NK-92 (cell line): ENCODE measurements around the gene LLGL2.
"Not testable (repeated sequence)": the region's sequence is repeated elsewhere in the genome, so short reads cannot be mapped to it uniquely, and the experiment has no call there.

Source experiments
- DNase-seq: peaks from one replicate; lab custom pipeline; 2025; ENCODE audit not compliant: unreplicated experiment; lab: John Stamatoyannopoulos, UW

LLGL2 gene, protein sequence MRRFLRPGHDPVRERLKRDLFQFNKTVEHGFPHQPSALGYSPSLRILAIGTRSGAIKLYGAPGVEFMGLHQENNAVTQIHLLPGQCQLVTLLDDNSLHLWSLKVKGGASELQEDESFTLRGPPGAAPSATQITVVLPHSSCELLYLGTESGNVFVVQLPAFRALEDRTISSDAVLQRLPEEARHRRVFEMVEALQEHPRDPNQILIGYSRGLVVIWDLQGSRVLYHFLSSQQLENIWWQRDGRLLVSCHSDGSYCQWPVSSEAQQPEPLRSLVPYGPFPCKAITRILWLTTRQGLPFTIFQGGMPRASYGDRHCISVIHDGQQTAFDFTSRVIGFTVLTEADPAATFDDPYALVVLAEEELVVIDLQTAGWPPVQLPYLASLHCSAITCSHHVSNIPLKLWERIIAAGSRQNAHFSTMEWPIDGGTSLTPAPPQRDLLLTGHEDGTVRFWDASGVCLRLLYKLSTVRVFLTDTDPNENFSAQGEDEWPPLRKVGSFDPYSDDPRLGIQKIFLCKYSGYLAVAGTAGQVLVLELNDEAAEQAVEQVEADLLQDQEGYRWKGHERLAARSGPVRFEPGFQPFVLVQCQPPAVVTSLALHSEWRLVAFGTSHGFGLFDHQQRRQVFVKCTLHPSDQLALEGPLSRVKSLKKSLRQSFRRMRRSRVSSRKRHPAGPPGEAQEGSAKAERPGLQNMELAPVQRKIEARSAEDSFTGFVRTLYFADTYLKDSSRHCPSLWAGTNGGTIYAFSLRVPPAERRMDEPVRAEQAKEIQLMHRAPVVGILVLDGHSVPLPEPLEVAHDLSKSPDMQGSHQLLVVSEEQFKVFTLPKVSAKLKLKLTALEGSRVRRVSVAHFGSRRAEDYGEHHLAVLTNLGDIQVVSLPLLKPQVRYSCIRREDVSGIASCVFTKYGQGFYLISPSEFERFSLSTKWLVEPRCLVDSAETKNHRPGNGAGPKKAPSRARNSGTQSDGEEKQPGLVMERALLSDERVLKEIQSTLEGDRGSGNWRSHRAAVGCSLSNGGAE

DNA sequence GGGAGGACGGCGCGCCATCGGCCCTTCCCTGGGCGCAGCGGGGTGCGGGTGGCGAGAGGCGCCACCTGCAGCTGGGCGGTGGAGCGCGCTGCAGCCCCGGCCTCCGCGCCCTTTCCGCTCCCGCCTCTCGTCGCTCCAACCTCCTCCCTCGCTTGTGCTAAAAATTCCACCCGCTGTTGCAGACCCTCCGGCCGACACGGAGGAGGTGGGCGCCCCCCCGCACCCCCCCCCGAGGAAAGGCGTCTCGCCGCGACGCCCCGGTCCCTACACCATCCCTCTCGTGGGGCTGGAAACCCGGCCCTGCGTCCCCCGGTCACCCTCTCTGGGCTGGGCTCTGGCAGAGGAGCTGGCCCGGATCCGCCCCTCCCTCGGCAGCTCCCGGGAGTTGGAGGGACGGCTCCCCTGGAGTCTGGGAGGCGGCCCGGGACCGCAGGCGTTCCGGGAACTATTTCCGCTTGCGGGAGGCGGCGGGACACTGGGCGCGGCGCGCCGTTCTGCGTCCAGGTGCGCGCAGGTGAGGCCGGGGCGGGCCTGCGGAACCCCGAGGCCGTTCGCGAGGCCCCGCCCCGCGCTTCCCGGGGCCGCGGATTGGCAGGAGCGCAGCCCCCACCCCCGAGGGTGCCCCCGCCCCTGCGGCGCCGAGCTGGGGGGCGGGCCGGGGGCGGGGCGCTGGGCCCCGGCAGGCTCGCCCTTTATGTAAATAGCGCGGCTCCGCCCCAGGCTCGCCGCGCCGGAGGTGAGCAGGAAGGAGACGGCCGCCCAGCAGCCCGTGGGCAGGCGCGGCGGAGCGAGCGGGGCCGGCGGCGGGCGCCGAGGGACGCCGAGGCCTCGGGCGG lies at the start of gene LLGL2:
TSS of gene LLGL2 (plus strand) at position 728 of the 836 bp plus-strand sequence. CDS start 17,730 bp downstream, outside the sequence.
- DNase-seq = no peak

DNA sequence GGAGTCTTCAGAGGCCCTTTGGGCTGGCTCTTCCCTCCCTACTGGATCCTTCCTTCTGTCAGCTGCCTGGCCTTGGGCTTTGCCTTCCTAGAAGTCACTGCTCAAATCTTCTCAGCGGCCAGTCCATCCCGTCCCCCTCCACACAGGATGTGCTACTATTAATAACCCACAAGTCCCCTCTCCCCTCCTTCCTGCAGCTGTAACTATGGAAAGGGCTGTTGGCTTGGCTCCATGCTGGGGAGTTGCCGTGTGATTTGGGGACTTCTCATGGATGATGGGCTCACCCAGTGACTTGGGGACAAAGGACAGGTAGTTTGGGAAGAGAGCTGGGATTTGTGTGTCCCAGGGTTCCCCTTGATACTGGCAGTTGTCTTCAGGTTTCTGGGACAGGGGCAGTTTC lies 49.6 kb upstream of the LLGL2 start:
- no peak for DNase-seq

DNA sequence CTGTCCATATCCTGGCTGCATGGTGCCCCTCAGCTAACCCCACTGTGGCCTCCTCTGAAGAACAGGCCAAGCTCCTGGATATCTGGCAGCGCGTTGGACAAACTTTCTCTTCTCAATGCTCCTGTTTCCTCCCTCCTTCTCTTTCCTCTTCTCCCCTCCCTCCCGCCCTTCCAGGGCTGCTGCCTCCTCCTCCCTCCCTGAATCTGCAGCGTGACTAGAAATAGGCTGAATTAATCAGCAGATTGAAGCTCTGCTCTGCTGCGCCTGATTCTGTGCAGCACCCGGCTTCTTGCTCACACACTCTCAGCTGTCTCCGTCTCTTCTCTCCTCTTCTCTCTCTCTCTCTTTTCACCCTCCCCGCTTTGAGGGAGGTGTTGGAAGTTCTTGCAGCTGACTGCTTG lies 49.2 kb upstream of the LLGL2 start:
- no peak for DNase-seq

DNA sequence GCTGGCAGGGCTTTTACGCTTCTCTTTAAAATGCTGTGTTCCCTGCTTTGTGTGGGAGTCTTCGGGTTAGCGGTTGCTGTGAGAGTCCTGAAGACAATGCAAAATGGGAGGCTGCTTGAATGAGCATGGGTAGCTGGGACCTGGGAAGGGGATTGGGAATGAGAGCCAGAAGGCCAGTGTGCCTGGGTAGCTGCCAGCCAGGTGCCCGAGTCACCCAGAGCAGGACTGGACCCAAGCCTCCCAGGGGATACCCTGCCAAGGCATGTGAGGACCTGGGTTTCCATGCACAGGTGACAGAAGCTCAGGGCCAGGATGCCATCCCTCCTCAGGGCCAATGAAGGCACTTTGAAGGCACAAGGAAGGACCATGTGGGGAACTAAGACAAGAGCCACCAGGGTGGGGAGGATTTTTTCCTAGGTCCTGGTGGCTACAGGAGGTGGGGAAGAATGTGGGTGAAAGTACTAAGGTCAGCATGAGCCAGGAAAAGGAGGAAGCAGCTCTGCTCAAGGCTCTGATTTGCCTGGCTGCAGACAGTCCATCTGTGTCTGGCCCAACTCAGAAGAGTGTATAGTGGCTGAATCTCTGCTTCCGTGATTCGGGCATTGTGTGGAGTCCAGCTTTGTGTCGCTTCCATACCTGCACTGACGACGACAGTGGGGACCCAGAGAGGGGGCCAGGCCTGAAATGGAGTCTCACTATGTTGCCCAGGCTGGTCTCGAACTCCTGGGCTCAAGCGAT lies 48.6 kb upstream of the LLGL2 start:
- no peak for DNase-seq

DNA sequence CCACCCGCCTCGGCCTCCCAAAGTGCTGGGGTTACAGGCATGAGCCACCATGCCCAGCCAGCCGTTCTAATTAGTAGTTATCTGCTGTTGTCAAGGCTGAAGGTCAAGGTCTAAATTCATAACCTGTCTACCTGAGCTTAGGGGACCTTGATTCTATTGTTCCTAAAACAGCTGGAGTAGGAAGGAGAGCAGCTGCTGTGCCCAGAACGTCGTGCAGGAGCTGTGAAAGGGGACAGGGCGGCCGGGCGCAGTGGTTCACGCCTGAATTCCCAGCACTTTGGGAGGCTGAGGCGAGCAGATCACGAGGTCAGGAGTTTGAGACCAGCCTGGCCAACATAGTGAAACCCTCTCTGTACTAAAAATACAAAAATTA lies 48.0 kb upstream of the LLGL2 start:
- not testable (repeated sequence) for DNase-seq

DNA sequence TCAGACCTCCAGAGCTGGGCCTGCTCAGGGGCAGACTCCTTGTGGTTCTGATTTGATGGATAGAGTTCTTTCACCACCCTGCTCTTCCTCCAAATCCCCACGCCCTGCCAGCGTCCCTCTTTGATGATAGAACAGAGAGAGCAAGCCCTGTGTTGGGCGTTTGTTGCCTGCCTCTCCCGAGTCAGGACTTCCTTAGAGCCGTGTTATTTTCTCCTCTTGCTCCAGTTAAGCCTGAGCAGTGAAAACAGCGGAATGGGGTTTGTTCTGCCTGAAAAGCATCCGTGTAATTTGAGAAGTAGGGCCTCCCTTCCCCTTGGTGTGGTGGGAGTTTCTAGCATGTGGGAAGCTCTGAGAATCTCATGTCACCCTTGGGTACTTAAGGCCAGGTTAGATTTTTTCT lies 47.0 kb upstream of the LLGL2 start:
- no peak for DNase-seq

DNA sequence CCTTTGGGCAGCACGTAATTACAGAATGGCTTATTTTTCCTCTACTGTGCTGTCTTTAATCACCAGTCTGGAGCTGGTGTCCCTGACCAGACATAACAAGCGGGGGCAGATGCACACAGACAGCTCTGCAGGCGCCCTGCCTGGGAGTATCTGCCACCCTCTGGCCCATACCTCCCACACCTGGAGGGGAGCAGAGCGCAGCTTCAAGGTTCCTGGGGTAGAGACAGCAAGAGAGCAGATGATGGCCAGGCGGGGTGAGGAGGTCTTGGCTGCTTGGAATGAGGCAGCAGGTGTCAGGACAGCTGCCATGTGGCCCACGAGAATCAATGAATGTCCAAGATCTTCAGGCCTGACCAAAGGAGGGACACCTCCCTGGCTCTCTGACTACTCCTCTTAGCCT lies 45.2 kb upstream of the LLGL2 start:
- no peak for DNase-seq

DNA sequence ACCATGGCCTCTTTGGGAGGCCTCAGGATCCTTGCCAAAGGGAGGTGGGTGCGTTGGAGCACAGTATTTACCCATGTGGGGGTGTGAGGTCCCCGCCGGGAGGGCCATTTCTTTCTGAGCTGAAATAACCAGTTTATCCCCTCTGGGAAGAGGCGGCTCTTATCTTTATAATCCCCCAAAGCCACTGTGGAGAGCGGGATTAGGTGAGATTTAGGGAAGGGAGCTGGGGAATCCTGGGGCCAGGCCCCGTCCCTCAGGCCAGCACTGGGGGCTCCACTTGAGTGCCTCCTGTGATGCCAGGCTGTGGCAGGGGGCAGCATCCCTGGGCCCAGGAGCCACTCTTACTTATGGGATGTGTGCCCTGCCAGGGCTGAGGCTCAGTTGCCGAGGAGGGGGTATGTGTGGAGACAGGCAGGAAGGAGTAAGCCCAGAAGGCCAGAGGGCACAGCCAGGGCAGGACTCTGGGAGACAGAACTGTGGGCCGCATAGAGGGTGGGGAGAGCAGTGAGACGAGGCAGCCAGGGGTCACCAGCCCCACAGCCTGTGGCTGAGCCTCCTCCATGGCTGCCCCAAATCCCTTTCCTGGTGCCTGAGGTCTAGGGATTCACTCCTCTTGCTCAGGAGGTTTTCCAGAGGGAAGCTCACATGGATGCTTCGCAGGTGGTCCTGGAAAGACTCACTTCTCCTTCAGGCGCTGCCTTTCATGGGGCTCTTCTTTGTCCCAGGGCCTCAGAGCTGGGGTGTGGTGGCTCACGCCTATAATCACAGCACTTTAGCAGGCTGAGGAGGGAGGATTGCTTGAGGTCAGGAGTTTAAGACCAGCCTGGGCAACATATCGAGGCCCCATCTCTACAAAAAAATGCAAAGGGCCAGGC lies 44.1 kb upstream of the LLGL2 start:
- no peak for DNase-seq

DNA sequence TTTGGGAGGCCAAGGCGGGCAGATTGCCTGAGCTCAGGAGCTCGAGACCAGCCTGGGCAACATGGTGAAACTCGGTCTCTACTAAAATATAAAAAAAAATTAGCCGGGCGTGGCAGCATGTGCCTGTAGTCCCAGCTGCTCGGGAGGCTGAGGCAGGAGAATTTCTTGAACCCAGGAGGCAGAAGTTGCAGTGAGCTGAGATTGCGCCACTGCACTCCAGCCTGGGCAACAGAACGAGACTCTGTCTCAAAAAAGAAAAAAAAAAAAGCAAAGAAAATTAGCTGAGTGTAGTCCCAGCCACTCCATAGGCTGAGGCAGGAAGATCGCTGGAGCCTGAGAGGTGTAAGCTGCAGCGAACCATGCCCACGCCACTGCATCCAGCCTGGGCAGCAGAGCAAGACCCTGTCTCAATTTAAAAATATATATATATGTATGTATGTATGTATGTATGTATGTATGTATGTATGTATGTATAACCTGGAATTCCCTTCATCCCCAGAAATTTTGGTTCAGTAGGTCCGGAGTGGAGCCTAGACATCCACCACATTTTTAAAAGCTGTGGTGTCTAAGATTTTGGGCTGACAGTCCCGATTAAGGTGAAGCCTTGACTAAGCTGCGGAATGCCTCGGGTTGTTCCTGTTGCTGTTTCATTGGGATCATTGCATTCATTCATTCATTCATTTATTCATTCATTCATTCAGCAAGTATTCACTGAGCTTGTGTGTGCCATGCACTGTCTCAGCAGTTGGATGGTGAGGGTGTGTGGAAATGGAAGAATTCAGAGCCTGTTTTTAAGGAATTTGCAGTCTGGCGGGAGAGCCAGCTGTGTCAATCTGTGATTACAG lies 43.2 kb upstream of the LLGL2 start:
- no peak for DNase-seq

DNA sequence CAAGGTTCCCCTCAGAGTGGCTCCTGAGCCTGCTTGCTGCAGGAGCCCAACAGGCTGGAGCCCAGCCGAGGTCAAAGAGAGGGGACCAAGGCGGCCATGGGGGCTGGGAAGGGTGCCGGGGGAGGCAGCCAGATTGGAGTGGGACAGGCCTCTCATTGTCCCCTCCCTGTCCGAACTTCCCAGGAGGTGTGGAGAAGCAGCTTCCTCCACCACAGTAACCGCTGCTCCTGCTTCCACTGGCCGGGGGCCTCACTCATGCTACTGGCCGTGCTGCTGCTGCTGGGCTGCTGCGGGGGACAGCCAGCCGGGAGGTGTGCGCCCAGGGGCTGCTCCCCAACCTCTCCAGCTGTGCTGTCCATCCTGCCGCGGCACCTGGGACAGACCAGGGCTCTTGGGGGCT lies 39.8 kb upstream of the LLGL2 start:
- no peak for DNase-seq

DNA sequence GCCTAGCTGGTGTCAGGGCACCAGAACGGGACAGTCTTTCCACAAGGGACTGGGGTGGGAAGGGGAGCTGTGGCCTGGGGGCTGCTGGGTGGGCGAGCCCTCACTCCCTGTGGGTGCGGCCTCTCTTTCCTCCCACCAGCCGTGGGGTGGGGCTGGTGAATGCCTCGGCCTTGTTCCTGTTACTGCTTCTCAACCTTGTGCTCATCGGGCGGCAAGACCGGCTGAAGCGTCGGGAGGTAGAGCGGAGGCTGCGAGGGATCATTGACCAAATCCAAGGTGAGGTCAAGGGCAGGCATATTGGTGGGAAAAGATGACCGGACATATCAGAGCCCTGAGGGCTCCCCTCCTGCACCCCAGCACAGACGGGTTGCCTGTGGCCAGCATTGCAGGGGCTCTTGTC lies 39.3 kb upstream of the LLGL2 start:
- no peak for DNase-seq

DNA sequence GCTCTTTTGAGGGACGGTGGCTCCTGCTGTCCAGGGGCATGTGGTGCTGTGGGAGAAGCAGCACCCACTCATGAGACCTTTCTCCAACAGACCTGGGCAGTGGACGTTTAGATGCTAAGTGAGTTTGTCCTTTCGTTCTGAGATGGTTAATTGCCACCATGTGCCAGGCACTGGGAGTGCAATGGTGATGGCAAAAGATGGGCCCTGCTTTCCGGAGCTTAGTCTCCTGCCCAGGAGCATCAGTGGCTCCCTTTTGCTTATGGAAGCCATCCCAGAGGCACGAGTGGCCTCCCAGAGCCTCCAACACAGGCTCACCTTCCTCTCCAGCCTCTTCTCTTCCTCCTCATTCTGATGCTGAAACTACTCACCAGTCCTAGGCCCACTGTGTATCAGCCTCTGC lies 38.5 kb upstream of the LLGL2 start:
- DNase-seq = no peak

DNA sequence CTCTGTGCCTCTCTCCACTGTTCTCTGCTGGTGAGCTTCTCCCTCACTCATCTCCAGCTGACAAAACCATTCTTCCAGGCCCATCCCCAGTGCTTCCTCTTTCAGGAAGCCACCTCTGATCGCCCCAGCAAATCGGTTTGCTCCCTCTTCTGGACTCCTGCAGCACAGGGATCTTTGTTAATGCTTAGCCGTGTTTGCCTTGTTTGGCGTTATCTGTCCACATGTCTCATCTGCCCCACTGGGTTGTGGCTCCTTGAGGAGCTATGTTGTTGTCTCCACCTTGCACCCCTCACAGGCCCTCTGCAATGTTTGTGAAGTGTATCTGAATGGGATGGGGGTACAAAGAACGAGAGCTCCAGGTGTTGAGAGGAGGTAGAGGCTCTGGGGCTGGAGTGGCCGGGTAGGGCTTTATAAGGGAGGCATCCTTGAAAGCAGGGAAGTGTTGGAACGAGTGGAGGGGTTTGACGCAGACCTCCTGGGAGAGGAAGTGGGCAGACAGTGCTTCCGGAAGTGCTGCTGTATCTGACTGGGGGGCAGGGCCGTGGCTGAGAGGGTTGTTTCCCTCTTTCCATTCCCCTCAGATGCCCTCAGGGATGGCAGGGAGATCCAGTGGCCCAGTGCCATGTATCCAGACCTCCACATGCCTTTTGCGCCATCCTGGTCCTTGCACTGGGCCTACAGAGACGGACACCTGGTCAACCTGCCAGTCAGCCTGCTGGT lies 38.0 kb upstream of the LLGL2 start:
- no peak for DNase-seq

DNA sequence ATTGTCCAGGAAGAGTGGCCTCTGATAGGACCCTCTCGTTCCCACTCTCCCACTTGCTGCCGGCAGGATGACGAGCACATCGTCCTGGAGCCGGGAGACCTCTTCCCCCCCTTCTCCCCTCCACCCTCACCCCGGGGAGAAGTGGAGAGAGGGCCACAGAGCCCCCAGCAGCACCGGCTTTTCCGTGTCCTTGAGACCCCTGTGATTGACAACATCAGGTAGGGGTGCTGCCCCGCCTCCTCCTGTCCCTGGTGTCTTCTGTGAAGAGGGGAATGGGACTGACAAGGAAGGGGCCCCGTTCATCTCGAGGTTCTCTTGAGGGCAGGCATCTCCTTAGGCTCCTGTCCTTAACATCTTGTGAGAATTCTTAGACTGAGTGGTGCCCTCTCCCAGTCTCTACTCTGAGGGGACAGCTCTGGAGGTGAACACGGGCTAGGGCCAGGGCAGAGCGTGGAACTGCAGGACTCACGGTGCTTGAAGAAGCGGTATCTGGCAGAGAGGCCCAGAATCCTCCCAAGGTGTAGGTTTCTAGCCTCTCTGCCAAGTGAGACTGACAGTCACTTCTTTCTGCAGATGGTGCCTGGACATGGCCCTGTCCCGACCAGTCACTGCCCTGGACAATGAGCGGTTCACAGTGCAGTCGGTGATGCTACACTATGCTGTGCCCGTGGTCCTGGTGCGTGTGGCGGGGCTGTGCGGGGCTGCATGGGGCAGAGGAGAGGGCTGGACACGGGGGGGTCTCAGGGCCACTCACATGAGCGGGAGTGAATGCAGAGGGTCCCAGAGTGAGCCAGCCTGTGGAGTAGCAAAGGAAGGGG lies 36.6 kb upstream of the LLGL2 start:
- DNase-seq = no peak

DNA sequence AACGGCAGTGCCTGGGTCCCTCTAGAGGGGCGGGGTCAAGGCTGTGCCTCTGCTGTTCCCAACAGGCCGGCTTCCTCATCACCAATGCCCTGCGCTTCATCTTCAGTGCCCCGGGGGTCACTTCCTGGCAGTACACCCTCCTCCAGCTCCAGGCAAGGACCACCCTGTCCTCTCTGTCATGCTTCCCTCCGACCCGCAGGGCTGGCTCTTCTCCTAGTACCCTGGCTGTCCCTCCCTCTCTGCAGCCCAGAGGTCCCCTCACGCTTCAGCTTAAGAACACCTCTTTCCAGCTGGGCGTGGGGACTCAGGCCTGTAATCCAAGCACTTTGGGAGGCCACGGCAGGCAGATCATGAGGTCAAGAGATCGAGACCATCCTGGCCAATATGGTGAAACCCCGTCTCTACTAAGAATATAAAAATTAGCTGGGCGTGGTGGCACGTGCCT lies 36.0 kb upstream of the LLGL2 start:
- DNase-seq = no peak

DNA sequence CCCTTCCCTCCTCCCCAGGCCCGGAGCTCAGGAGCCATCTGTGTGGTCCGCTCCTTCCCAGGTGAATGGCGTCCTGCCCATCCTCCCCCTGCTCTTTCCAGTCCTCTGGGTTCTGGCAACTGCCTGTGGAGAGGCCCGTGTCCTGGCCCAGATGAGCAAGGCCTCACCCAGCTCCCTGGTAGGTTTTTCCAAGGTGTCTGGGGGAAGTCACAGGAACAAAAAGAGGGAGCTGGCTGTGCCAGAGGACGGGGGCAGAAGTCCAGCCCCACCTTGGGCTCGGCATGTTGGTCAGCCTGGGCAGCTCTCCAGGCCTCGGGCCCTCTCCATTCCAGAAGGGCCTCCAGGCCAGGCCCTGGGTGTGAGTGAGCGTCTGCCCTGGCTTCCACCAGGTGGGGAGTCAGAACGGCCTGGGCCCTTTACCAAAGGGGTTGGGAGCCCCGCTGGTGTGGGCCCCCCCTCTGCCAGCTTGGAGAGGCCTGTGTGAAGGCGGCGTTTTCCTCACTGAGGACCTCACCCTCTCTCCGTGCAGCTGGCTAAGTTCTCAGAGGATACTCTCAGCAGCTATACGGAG lies 35.2 kb upstream of the LLGL2 start:
- no peak for DNase-seq
